ENCODE data around the gene EYS. TPM values are rescaled to one million over a fixed set of nuclear protein-coding genes. Genes with fewer than 3 reads are reported as not detected.

The EYS gene
- total and polyA plus RNA-seq, 8 donors: 0.24 to 0.85 (median 0.55) TPM

- TF ChIP-seq CTCF (IDR thresholded peaks at IDR 0.05): no peak
- no peaks in the 10 kb centered on the region for H3K9me3 ChIP-seq
- no peaks in the 10 kb centered on the region for H3K36me3 ChIP-seq
- no peak for DNase-seq
- peaks cover 0 to 5% of the 10 kb centered on the region in 2 donors for H3K4me1 ChIP-seq
- intact Hi-C loops (cut with DNase I): no loop called here
- peaks cover 0 to 6% of the 10 kb centered on the region in 2 donors for H3K27me3 ChIP-seq
- H3K27ac ChIP-seq: no peak overlapping the region
- no peak for ATAC-seq
- H3K4me3 ChIP-seq: no peak overlapping the region
Measured at GRCh38 chr6:63788569-63788968, 1918.5 kb downstream of the EYS start.

- ATAC-seq (no peak), DNase-seq (no peak)
- Histone ChIP-seq H3K36me3 (no peaks in the 10 kb centered on the region), H3K9me3 (no peaks in the 10 kb centered on the region), H3K4me1 (no peaks in the 10 kb centered on the region), H3K27me3 (peaks cover 0 to 6% of the 10 kb centered on the region in 2 donors), H3K4me3 (no peak overlapping the region), H3K27ac (peak overlapping the region in 1 of 2 donors; percentile 59)
- intact Hi-C loops (cut with DNase I): no loop called here
- TF ChIP-seq CTCF (IDR thresholded peaks at IDR 0.05): no peak
Measured at GRCh38 chr6:63787021-63787420, 1920.0 kb downstream of the EYS start.

GRCh38 chr6:63785006-63785405 lies 1922.0 kb downstream of the EYS start:
- TF ChIP-seq CTCF (IDR thresholded peaks at IDR 0.05): no peak
- intact Hi-C loops (cut with DNase I): no loop called here
- H3K4me1 ChIP-seq: no peaks in the 10 kb centered on the region
- H3K36me3 ChIP-seq: no peaks in the 10 kb centered on the region
- H3K4me3 ChIP-seq: no peak overlapping the region
- peaks cover 0 to 3% of the 10 kb centered on the region in 2 donors for H3K9me3 ChIP-seq
- H3K27ac ChIP-seq: no peak overlapping the region
- H3K27me3 ChIP-seq: no peaks in the 10 kb centered on the region
- no peak for ATAC-seq
- DNase-seq: no peak

- Histone ChIP-seq H3K4me3 (no peak overlapping the region), H3K4me1 (no peaks in the 10 kb centered on the region), H3K36me3 (no peaks in the 10 kb centered on the region), H3K9me3 (peaks cover 0 to 3% of the 10 kb centered on the region in 2 donors), H3K27me3 (no peaks in the 10 kb centered on the region), H3K27ac (no peak overlapping the region)
- no peak for TF ChIP-seq CTCF (IDR thresholded peaks at IDR 0.05)
- no peak for ATAC-seq
- DNase-seq: no peak
- intact Hi-C loops (cut with DNase I): no loop called here
Measured at GRCh38 chr6:63783096-63783495, 1923.9 kb downstream of the EYS start.

GRCh38 chr6:63774961-63775360 lies 1932.1 kb downstream of the EYS start:
- H3K27me3 ChIP-seq: no peaks in the 10 kb centered on the region
- no peak overlapping the region for H3K27ac ChIP-seq
- H3K4me3 ChIP-seq: no peak overlapping the region
- H3K4me1 ChIP-seq: no peaks in the 10 kb centered on the region
- intact Hi-C loops (cut with DNase I): no loop called here
- H3K36me3 ChIP-seq: no peaks in the 10 kb centered on the region
- no peak for TF ChIP-seq CTCF (IDR thresholded peaks at IDR 0.05)
- DNase-seq (no peak), ATAC-seq (no peak)
- H3K9me3 ChIP-seq: no peaks in the 10 kb centered on the region

Data from left lung (tissue), 10 donors.